Peyer's patch (tissue), 4 donors: ENCODE results near the gene CPXM2.

Experiments used
- CTCF ChIP-seq, 6 experiments: fragments of 450-650 bp in 4 of 6; fragments of 200-600 bp in 2 of 6; sonication (generic) in 1 of 6; IDR thresholded peaks; one replicate each; pipeline ENCODE4 v1.5.1; 2017 to 2019; ENCODE audit warnings: antibody characterized with exemption in 6 of 6, mild to moderate bottlenecking in 3 of 6, moderate library complexity in 1 of 6
- POLR2A ChIP-seq, 2 donors: fragments of 450-650 bp; IDR thresholded peaks; one replicate each; pipeline ENCODE4 v1.5.1; 2017; ENCODE audit warnings: antibody characterized with exemption in 2 of 2, mild to moderate bottlenecking in 2 of 2, moderate library complexity in 2 of 2

DNA sequence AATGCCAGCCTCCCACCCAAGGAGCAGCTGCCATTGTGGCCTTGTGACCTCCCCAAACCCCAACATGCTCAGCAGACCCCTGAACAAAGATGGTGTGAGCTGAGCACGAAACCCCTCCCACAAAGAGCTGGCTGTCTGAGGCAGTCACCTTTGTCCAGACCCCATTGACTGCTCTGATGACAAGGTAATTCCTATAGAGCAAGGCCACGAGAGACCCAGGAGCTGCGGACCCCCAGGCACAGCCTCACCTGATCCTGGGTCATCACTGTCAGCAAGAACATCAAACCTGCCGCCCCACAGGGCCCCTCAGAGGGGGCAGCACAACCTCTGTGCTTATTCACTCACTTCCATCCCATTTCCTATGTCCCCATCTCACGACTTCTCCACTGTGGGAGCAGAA lies 102.6 kb downstream of the CPXM2 start:
- TF ChIP-seq CTCF (IDR thresholded peaks at IDR 0.05) (no peak), POLR2A (IDR thresholded peaks at IDR 0.05) (no peak)
